IPS DF 6.9 (cell line): Measurements from ENCODE around the gene UBASH3A.
"Not testable (repeated sequence)": the region's sequence is repeated elsewhere in the genome, so short reads cannot be mapped to it uniquely, and the experiment has no call there.

ENCODE experiments used
- DNase-seq: peaks from one replicate; pipeline ENCODE4 v3.0.0-alpha.2; 2013; ENCODE audit warnings: low read depth, low spot score
- H3K27ac ChIP-seq: one replicate; pipeline ENCODE4 v1.5.1; 2013; ENCODE audit warnings: low read length, control low read depth
- H3K27me3 ChIP-seq: 2 replicates; pipeline ENCODE4 v1.6.1; 2013; ENCODE audit warnings: mild to moderate bottlenecking, low read length; ENCODE audit not compliant: control insufficient read depth, insufficient read depth
- H3K36me3 ChIP-seq: 2 replicates; pipeline ENCODE4 v1.6.1; 2013; ENCODE audit warnings: low read length; ENCODE audit not compliant: control insufficient read depth, insufficient read depth
- H3K4me1 ChIP-seq: 2 replicates; pipeline ENCODE4 v1.6.1; 2013; ENCODE audit warnings: low read length; ENCODE audit not compliant: control insufficient read depth, insufficient read depth
- H3K4me3 ChIP-seq: 2 replicates; pipeline ENCODE4 v1.5.1; 2013; ENCODE audit warnings: mild to moderate bottlenecking, low read length
- H3K9me3 ChIP-seq: 2 replicates; pipeline ENCODE4 v1.6.1; 2013; ENCODE audit warnings: low read length, inconsistent platforms; ENCODE audit not compliant: control insufficient read depth, insufficient read depth
- WGBS: extraction: QIAGEN DNeasy Blood & Tissue Kit; methylation state at CpG from one replicate; pipeline ENCODE4 v1.1.7; 2013; ENCODE audit warnings: mixed read lengths, missing lambda C conversion rate; ENCODE audit not compliant: insufficient read length, insufficient coverage; 5-methylcytosine and 5-hydroxymethylcytosine counted together

Gene UBASH3A

GRCh38 chr21:42398436-42399028 lies 5.2 kb upstream of the UBASH3A start:
- no CpG with 5 or more reads among the region's 12 CpGs for WGBS
- Histone ChIP-seq H3K27me3 (no peaks in the 10 kb centered on the region), H3K36me3 (no peaks in the 10 kb centered on the region), H3K9me3 (no peaks in the 10 kb centered on the region), H3K4me1 (no peaks in the 10 kb centered on the region), H3K4me3 (no peak overlapping the region), H3K27ac (no peak overlapping the region)
- no peak for DNase-seq

DNA sequence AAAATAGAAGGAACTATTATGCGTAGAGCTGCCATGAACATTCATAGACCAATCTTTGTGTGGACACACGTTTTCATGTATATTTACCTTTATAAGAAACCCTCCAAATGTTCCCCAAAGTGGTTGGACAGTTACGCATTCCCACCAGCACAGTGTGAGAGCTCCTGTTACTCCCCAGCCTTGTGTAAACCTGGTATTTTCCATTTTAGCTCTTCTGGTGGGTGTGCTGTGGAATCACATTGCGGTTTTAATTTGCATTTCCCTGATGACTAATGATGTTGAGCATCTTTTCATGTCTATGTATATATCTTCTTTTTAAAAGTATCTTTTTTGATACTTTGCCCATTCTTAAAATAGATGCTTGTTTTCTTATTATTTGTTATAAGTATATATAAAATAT lies 3.2 kb upstream of the UBASH3A start:
- WGBS = no CpG with 5 or more reads among the region's 4 CpGs
- no peaks in the 10 kb centered on the region for H3K4me1 ChIP-seq
- H3K9me3 ChIP-seq = no peaks in the 10 kb centered on the region
- H3K36me3 ChIP-seq = no peaks in the 10 kb centered on the region
- DNase-seq = no peak
- H3K4me3 ChIP-seq = no peak overlapping the region
- no peak overlapping the region for H3K27ac ChIP-seq
- H3K27me3 ChIP-seq = no peaks in the 10 kb centered on the region

- H3K36me3 ChIP-seq = no peaks in the 10 kb centered on the region
- H3K9me3 ChIP-seq = no peaks in the 10 kb centered on the region
- H3K27me3 ChIP-seq = no peaks in the 10 kb centered on the region
- no peak overlapping the region for H3K4me3 ChIP-seq
- no peaks in the 10 kb centered on the region for H3K4me1 ChIP-seq
- DNase-seq = no peak
- no peak overlapping the region for H3K27ac ChIP-seq
- no CpG with 5 or more reads among the region's 3 CpGs for WGBS
Observed at GRCh38 chr21:42401154-42401553, 2.5 kb upstream of the UBASH3A start.

GRCh38 chr21:42401820-42402251 lies 1.9 kb upstream of the UBASH3A start:
- no peak for DNase-seq
- no CpG with 5 or more reads among the region's 2 CpGs for WGBS
- H3K36me3 ChIP-seq = no peaks in the 10 kb centered on the region
- H3K27ac ChIP-seq = no peak overlapping the region
- no peaks in the 10 kb centered on the region for H3K27me3 ChIP-seq
- no peak overlapping the region for H3K4me3 ChIP-seq
- no peaks in the 10 kb centered on the region for H3K4me1 ChIP-seq
- H3K9me3 ChIP-seq = no peaks in the 10 kb centered on the region

GRCh38 chr21:42404539-42404938 lies 837 bp downstream of the UBASH3A start:
- no peak overlapping the region for H3K27ac ChIP-seq
- H3K9me3 ChIP-seq = no peaks in the 10 kb centered on the region
- no peak for DNase-seq
- H3K4me1 ChIP-seq = no peaks in the 10 kb centered on the region
- H3K36me3 ChIP-seq = no peaks in the 10 kb centered on the region
- H3K4me3 ChIP-seq = no peak overlapping the region
- WGBS = no CpG with 5 or more reads among the region's 10 CpGs
- H3K27me3 ChIP-seq = no peaks in the 10 kb centered on the region

DNA sequence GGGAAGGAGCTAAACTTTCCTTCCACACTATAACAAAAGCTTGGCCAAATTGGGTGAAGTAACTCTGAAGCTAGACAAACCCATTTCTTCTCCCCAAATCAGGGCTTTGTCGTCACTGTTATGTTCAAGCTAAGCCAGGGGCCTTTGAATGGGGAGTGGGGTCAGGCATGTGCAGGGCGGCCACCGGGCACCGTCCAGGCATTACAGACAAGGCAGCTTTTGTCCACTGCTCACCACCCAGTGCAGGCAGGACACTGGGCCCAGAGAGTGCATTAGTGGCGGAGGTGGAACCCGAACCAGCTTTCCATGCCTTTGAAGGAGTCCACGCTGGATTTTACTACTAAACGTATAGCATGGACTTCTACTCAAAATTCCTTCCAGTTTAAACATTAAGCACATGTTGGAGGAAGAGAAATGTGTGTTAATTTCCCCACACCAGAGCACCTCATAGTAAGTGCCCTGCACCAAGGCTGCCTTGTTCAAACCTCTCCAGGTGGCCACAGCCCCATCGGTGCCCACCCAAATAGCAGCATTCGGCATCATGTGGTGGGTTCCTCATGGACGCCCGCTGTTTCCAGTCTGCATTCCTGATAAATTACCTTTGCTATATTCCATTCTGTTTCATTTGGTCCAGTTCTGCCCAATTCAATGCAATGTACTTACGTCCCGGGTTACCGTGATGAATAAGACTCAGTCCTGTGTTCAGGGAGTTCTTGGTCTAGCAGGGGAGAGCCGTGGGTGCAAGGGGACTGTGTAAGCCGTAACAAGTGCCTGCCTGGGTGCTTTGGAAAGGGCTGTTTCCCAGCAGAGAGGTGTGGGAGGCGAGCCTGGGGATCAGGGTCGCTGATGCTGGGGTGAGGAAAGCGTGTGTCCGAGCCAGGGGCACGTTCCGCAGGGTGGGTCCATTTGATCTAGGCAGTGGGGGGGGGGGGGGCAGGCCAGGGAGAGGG lies 1.6 kb downstream of the UBASH3A start:
- DNase-seq = no peak
- no peaks in the 10 kb centered on the region for H3K4me1 ChIP-seq
- H3K4me3 ChIP-seq = no peak overlapping the region
- H3K27ac ChIP-seq = no peak overlapping the region
- H3K36me3 ChIP-seq = no peaks in the 10 kb centered on the region
- no peaks in the 10 kb centered on the region for H3K9me3 ChIP-seq
- no CpG with 5 or more reads among the region's 23 CpGs for WGBS
- no peaks in the 10 kb centered on the region for H3K27me3 ChIP-seq

GRCh38 chr21:42406201-42406621 lies 2.5 kb downstream of the UBASH3A start:
- no peaks in the 10 kb centered on the region for H3K9me3 ChIP-seq
- no CpG with 5 or more reads among the region's 10 CpGs for WGBS
- H3K4me1 ChIP-seq = no peaks in the 10 kb centered on the region

GRCh38 chr21:42406866-42407265 lies 3.2 kb downstream of the UBASH3A start:
- Histone ChIP-seq H3K9me3 (no peaks in the 10 kb centered on the region), H3K4me1 (no peaks in the 10 kb centered on the region), H3K27me3 (no peaks in the 10 kb centered on the region), H3K4me3 (no peak overlapping the region), H3K36me3 (no peaks in the 10 kb centered on the region), H3K27ac (no peak overlapping the region)
- no peak for DNase-seq
- no CpG with 5 or more reads among the region's 7 CpGs for WGBS

More at GRCh38 chr21:42406201-42406621, 2.5 kb downstream of the UBASH3A start:
- Histone ChIP-seq H3K36me3 (no peaks in the 10 kb centered on the region), H3K27ac (no peak overlapping the region), H3K27me3 (no peaks in the 10 kb centered on the region), H3K4me3 (no peak overlapping the region)
- DNase-seq = no peak

DNA sequence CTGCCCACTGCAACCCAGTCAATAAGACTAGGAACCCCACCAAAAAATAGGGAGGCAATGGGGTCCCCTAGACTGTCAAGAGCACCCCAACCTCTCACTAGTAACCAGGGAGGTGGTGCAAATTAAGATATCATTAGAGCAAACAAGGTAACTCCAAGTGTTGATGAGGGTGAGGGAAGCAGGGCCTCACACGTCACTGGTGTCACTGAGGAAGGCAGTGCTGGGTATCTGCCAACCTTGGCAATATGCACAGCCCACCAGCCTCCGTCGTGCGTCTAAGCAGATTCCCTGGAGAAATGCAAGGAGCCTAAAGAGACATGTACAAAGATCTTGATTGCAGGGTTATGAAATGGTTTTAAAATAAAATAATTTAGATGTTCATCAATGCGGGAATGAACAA lies 3.8 kb downstream of the UBASH3A start:
- Histone ChIP-seq H3K27me3 (no peaks in the 10 kb centered on the region), H3K4me1 (no peaks in the 10 kb centered on the region), H3K9me3 (no peaks in the 10 kb centered on the region), H3K27ac (no peak overlapping the region), H3K36me3 (no peaks in the 10 kb centered on the region), H3K4me3 (no peak overlapping the region)
- no CpG with 5 or more reads among the region's 5 CpGs for WGBS
- DNase-seq = no peak

- H3K27ac ChIP-seq, H3K4me3 ChIP-seq, H3K36me3 ChIP-seq, DNase-seq, H3K27me3 ChIP-seq, H3K4me1 ChIP-seq, H3K9me3 ChIP-seq: not testable (repeated sequence)
- 100% methylated on average over 1 of the region's 5 CpGs for WGBS
Observed at GRCh38 chr21:42408718-42409117, 5.0 kb downstream of the UBASH3A start.
